ENCODE results near the gene PUDP. TPM values are rescaled to one million over a fixed set of nuclear protein-coding genes. Genes with fewer than 3 reads are reported as not detected.

PUDP gene
- total and polyA plus RNA-seq, 4 donors = 5.3 to 9.4 (median 6.8) TPM

GRCh38 chrX:7054219-7055216 lies 93.4 kb downstream of the PUDP start (continued):
- no peak for TF ChIP-seq ZBTB33 (IDR thresholded peaks at IDR 0.05)
- peak; percentile 44 to 65 for TF ChIP-seq RXRA (IDR thresholded peaks at IDR 0.05)
- no peak for TF ChIP-seq CTCF (IDR thresholded peaks at IDR 0.05; ENCODE audit: low read depth, low read length, missing input control)
- TF ChIP-seq FOXA1 (IDR thresholded peaks at IDR 0.05) = no peak
- peak; percentile 42 for TF ChIP-seq MAX (IDR thresholded peaks at IDR 0.05)

- no peak for DNase-seq (ENCODE audit: low spot score)
- no peak overlapping the region for H3K4me3 ChIP-seq (ENCODE audit: low read depth in 1 of 3, low read length in 3 of 3)
- H3K36me3 ChIP-seq (ENCODE audit: control insufficient read depth in 4 of 4, insufficient read depth in 3 of 4, low read depth in 1 of 4, low read length in 3 of 4) = peaks cover 0 to 27% (median 7%) of the 10 kb centered on the region in 4 donors
These were observed 95.4 kb downstream of the PUDP start for GRCh38 chrX:7052541-7052940.

More at GRCh38 chrX:7052541-7052940, 95.4 kb downstream of the PUDP start:
- no peak overlapping the region for H3K9ac ChIP-seq (ENCODE audit: low read depth in 1 of 2, low read length in 2 of 2)
- H3K4me1 ChIP-seq (ENCODE audit: control insufficient read depth in 4 of 4, insufficient read depth in 4 of 4, low read length in 3 of 4) = peaks cover 0 to 15% (median 10%) of the 10 kb centered on the region in 4 donors
- no peak overlapping the region for H3K27ac ChIP-seq (ENCODE audit: low read depth in 1 of 2, low read length in 2 of 2)
- 97% methylated on average over 6 of the region's 6 CpGs for WGBS
- H3K9me3 ChIP-seq (ENCODE audit: control insufficient read depth in 4 of 4, low read length in 3 of 4) = no peaks in the 10 kb centered on the region
- no peak for TF ChIP-seq SP1 (IDR thresholded peaks at IDR 0.05)
- no peak for TF ChIP-seq YY1 (IDR thresholded peaks at IDR 0.05)
- TF ChIP-seq FOXA2 (IDR thresholded peaks at IDR 0.05) = no peak
- no peak for TF ChIP-seq HNF4A (conservative IDR thresholded peaks at IDR 0.05)
- TF ChIP-seq RXRA (IDR thresholded peaks at IDR 0.05) = no peak
- no peak for TF ChIP-seq FOXA1 (IDR thresholded peaks at IDR 0.05)
- no peak for TF ChIP-seq MAX (IDR thresholded peaks at IDR 0.05)
- no peak for TF ChIP-seq REST (IDR thresholded peaks at IDR 0.05)
- TF ChIP-seq ATF3 (IDR thresholded peaks at IDR 0.05) = no peak
- no peak for TF ChIP-seq JUND (IDR thresholded peaks at IDR 0.05)
- TF ChIP-seq TAF1 (conservative IDR thresholded peaks at IDR 0.05) = no peak
- no peak for TF ChIP-seq GABPA (IDR thresholded peaks at IDR 0.05 in 1 of 2, conservative IDR thresholded peaks at IDR 0.05 in 1 of 2)
- no peak for TF ChIP-seq HNF4G (IDR thresholded peaks at IDR 0.05)
- no peak for TF ChIP-seq NR2F2 (IDR thresholded peaks at IDR 0.05)
- no peak for TF ChIP-seq EGR1 (IDR thresholded peaks at IDR 0.05; ENCODE audit: low read depth in 2 of 2)
- TF ChIP-seq CTCF (IDR thresholded peaks at IDR 0.05; ENCODE audit: low read depth, low read length, missing input control) = no peak
- no peaks in the 10 kb centered on the region for H3K27me3 ChIP-seq (ENCODE audit: control insufficient read depth in 4 of 4, insufficient read depth in 4 of 4, low read length in 3 of 4)

All from liver (tissue), 9 donors.